ENCODE measurements around the gene LRP1B. TPM values are rescaled to one million over a fixed set of nuclear protein-coding genes. Genes with fewer than 3 reads are reported as not detected.

The LRP1B gene
- polyA plus RNA-seq, 1 of the 3 experiments (the other 2 are of a cell fraction), result 0.28 TPM

GRCh38 chr2:141437521-141437920 is 693.3 kb downstream of the LRP1B start:
- TF ChIP-seq TAF1 (IDR thresholded peaks at IDR 0.05; ENCODE audit: borderline replicate concordance, low read depth, low read length) (no peak), FOSL2 (IDR thresholded peaks at IDR 0.05; ENCODE audit: borderline replicate concordance, low read depth) (no peak), SIN3A (IDR thresholded peaks at IDR 0.05; ENCODE audit: borderline replicate concordance, low read depth, low read length) (no peak)
- no peaks in the 10 kb centered on the region; a peak in 1 of 4 replicates for H3K4me1 ChIP-seq (ENCODE audit: control insufficient read depth in 1 of 2, insufficient read depth in 2 of 2, low read depth in 1 of 2, low read length in 1 of 2)
- no peaks in the 10 kb centered on the region for H4K20me1 ChIP-seq (ENCODE audit: insufficient read depth)
- no peak for DNase-seq
- no peak overlapping the region for H3K4me3 ChIP-seq (ENCODE audit: low read depth in 2 of 2, low read length in 1 of 2)
- H3K79me2 ChIP-seq (ENCODE audit: insufficient read depth), result no peaks in the 10 kb centered on the region
- 65% methylated on average over 1 of the region's 1 CpG for WGBS (ENCODE audit: low lambda C conversion rate)
- peaks cover 0 to 5% of the 10 kb centered on the region in 2 experiments for H3K36me3 ChIP-seq (replicated peaks in 1 of 2; ENCODE audit: control insufficient read depth in 1 of 2, insufficient read depth in 2 of 2, low read length in 1 of 2)
- peaks cover 3% of the 10 kb centered on the region for H3F3A ChIP-seq (replicated peaks; ENCODE audit: insufficient read depth)
- no peak overlapping the region for H2AFZ ChIP-seq (ENCODE audit: low read depth)
- no peaks in the 10 kb centered on the region for H3K27me3 ChIP-seq (ENCODE audit: insufficient read depth)
- no peak overlapping the region for H3K9ac ChIP-seq
- H3K4me2 ChIP-seq, result no peak overlapping the region
- ChIA-PET CTCF (no interaction called here), POLR2A (no interaction called here)
- H3K9me2 ChIP-seq, result no peaks in the 10 kb centered on the region
- peaks cover 13% of the 10 kb centered on the region for H3K9me3 ChIP-seq
- no peak overlapping the region for H3K27ac ChIP-seq (ENCODE audit: low read depth in 2 of 2, low read length in 1 of 2)

DNA sequence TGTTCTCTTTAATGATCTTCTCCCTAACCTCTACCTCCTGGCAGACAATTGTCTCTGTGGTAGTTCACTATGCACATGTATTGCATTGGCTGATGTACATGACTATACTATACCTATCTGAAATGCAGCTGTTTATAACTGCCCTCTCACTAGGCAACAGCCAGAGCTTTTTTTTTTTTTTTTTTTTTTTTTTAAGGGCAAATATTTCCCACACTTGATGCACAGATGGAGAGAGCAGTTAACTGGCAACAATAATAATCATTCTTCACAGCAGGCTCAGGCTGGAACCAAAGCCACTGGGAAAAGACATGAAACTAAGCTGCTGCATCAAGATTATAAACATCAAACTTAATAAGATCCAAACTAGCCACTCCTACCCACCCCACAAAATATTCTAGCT is 707.7 kb downstream of the LRP1B start:
- Histone ChIP-seq H3K4me2 (no peak overlapping the region), H3K9me2 (no peaks in the 10 kb centered on the region), H3F3A (replicated peaks; ENCODE audit: insufficient read depth) (no peaks in the 10 kb centered on the region), H3K4me3 (ENCODE audit: low read depth in 2 of 2, low read length in 1 of 2) (no peak overlapping the region), H3K4me1 (ENCODE audit: control insufficient read depth in 1 of 2, insufficient read depth in 2 of 2, low read depth in 1 of 2, low read length in 1 of 2) (no peaks in the 10 kb centered on the region; a peak in 1 of 4 replicates), H3K79me2 (ENCODE audit: insufficient read depth) (no peaks in the 10 kb centered on the region), H3K27ac (ENCODE audit: low read depth in 2 of 2, low read length in 1 of 2) (no peak overlapping the region), H3K9me3 (no peaks in the 10 kb centered on the region), H3K9ac (no peak overlapping the region), H3K36me3 (replicated peaks in 1 of 2; ENCODE audit: control insufficient read depth in 1 of 2, insufficient read depth in 2 of 2, low read length in 1 of 2) (no peaks in the 10 kb centered on the region), H4K20me1 (ENCODE audit: insufficient read depth) (no peaks in the 10 kb centered on the region), H3K27me3 (ENCODE audit: insufficient read depth) (no peaks in the 10 kb centered on the region), H2AFZ (ENCODE audit: low read depth) (no peak overlapping the region)
- POLR2A ChIA-PET, result no interaction called here
- CTCF ChIA-PET, result interaction anchor here (1.0 to 1.1 kb wide), 2 partner anchors 12 to 21 kb away, joined by 3 to 6 read pairs; no protein-coding TSS in a partner anchor
- TF ChIP-seq USF2 (IDR thresholded peaks at IDR 0.05; ENCODE audit: borderline replicate concordance, low read depth, low read length) (no peak), FOXJ3 (CRISPR knock-in tag; IDR thresholded peaks at IDR 0.05) (no peak), NRF1 (IDR thresholded peaks at IDR 0.05; ENCODE audit: low read depth, low read length) (no peak), MEF2A (IDR thresholded peaks at IDR 0.05; ENCODE audit: borderline replicate concordance, low read depth) (no peak), EP300 (IDR thresholded peaks at IDR 0.05; ENCODE audit: borderline replicate concordance in 1 of 2, low read depth in 1 of 2, low read length in 1 of 2) (no peak), FOSL2 (IDR thresholded peaks at IDR 0.05; ENCODE audit: borderline replicate concordance, low read depth) (no peak), SMC3 (IDR thresholded peaks at IDR 0.05; ENCODE audit: low read depth, low read length) (no peak), POLR2AphosphoS5 (IDR thresholded peaks at IDR 0.05; ENCODE audit: low read depth, low read length) (no peak), EZH2phosphoT487 (IDR thresholded peaks at IDR 0.05; ENCODE audit: borderline replicate concordance, low read depth) (no peak), MXI1 (IDR thresholded peaks at IDR 0.05; ENCODE audit: low read depth, low read length) (no peak)
- TF ChIP-seq, protein P1, sequence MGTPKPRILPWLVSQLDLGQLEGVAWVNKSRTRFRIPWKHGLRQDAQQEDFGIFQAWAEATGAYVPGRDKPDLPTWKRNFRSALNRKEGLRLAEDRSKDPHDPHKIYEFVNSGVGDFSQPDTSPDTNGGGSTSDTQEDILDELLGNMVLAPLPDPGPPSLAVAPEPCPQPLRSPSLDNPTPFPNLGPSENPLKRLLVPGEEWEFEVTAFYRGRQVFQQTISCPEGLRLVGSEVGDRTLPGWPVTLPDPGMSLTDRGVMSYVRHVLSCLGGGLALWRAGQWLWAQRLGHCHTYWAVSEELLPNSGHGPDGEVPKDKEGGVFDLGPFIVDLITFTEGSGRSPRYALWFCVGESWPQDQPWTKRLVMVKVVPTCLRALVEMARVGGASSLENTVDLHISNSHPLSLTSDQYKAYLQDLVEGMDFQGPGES (IDR thresholded peaks at IDR 0.05; ENCODE audit: low read depth, low read length), result no peak
- TF ChIP-seq, protein P2, sequence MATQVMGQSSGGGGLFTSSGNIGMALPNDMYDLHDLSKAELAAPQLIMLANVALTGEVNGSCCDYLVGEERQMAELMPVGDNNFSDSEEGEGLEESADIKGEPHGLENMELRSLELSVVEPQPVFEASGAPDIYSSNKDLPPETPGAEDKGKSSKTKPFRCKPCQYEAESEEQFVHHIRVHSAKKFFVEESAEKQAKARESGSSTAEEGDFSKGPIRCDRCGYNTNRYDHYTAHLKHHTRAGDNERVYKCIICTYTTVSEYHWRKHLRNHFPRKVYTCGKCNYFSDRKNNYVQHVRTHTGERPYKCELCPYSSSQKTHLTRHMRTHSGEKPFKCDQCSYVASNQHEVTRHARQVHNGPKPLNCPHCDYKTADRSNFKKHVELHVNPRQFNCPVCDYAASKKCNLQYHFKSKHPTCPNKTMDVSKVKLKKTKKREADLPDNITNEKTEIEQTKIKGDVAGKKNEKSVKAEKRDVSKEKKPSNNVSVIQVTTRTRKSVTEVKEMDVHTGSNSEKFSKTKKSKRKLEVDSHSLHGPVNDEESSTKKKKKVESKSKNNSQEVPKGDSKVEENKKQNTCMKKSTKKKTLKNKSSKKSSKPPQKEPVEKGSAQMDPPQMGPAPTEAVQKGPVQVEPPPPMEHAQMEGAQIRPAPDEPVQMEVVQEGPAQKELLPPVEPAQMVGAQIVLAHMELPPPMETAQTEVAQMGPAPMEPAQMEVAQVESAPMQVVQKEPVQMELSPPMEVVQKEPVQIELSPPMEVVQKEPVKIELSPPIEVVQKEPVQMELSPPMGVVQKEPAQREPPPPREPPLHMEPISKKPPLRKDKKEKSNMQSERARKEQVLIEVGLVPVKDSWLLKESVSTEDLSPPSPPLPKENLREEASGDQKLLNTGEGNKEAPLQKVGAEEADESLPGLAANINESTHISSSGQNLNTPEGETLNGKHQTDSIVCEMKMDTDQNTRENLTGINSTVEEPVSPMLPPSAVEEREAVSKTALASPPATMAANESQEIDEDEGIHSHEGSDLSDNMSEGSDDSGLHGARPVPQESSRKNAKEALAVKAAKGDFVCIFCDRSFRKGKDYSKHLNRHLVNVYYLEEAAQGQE (IDR thresholded peaks at IDR 0.05; ENCODE audit: low read depth, low read length), result no peak
- TF ChIP-seq, protein P3, sequence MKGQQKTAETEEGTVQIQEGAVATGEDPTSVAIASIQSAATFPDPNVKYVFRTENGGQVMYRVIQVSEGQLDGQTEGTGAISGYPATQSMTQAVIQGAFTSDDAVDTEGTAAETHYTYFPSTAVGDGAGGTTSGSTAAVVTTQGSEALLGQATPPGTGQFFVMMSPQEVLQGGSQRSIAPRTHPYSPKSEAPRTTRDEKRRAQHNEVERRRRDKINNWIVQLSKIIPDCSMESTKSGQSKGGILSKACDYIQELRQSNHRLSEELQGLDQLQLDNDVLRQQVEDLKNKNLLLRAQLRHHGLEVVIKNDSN (IDR thresholded peaks at IDR 0.05; ENCODE audit: borderline replicate concordance, low read depth), result no peak
- no peak for DNase-seq
